ENCODE results near the gene FAM210B.

- no peak for TF ChIP-seq CTCF (IDR thresholded peaks at IDR 0.05; ENCODE audit: low read depth, low read length, poor library complexity, severe bottlenecking)
- TF ChIP-seq EZH2phosphoT487 (IDR thresholded peaks at IDR 0.05; ENCODE audit: borderline replicate concordance, low read length), result no peak
Measured at GRCh38 chr20:56324806-56325205, 34.0 kb upstream of the FAM210B start.
